Keratinocyte (primary cell): ENCODE data around the gene MAPK1. TPM values are rescaled to one million over a fixed set of nuclear protein-coding genes. Genes with fewer than 3 reads are reported as not detected.

Experiments
- DNase-seq: peaks from one replicate; pipeline ENCODE4 v3.0.0-alpha.2; 2011; ENCODE audit warnings: low read depth, missing footprints, low spot score
- FAIRE-seq: peaks from 2 replicates; lab custom pipeline; 2011; peaks lifted over from hg19 to GRCh38; lab: Jason Lieb, UNC
- H2AFZ ChIP-seq: 2 replicates; pipeline ENCODE4 v1.6.0; 2012; ENCODE audit warnings: low read length, control low read depth, inconsistent platforms; ENCODE audit not compliant: control insufficient read depth
- H3K27ac ChIP-seq: 2 replicates; pipeline ENCODE4 v1.5.1; 2011; ENCODE audit warnings: low read length; ENCODE audit not compliant: control insufficient read depth, insufficient read depth
- H3K27me3 ChIP-seq: 3 replicates; pipeline ENCODE4 v1.6.0; 2011; ENCODE audit warnings: low read length; ENCODE audit not compliant: control insufficient read depth, insufficient read depth; ENCODE audit errors: extremely low read depth
- H3K36me3 ChIP-seq, 2 experiments: 2 replicates in 1 of 2; 3 replicates in 1 of 2; pipeline ENCODE4 v1.5.1; 2011; ENCODE audit warnings: low read length in 2 of 2, mild to moderate bottlenecking in 1 of 2; ENCODE audit not compliant: control insufficient read depth in 2 of 2, insufficient read depth in 2 of 2; ENCODE audit errors: extremely low read depth in 1 of 2
- H3K4me1 ChIP-seq: 3 replicates; pipeline ENCODE4 v1.5.1; 2011; ENCODE audit warnings: low read length; ENCODE audit not compliant: control insufficient read depth, insufficient read depth; ENCODE audit errors: extremely low read depth
- H3K4me2 ChIP-seq: 3 replicates; pipeline ENCODE4 v1.6.0; 2011; ENCODE audit warnings: low read depth, low read length; ENCODE audit not compliant: control insufficient read depth, insufficient read depth; ENCODE audit errors: extremely low read depth
- H3K4me3 ChIP-seq, 3 experiments: fragments of 200-600 bp in 1 of 3; sonication (generic) in 1 of 3; 2 replicates in 2 of 3; 3 replicates in 1 of 3; pipeline ENCODE4 v1.5.1; 2011 to 2016; ENCODE audit warnings: low read length in 3 of 3, mild to moderate bottlenecking in 3 of 3, control low read depth in 2 of 3, inconsistent platforms in 1 of 3, low read depth in 1 of 3, mixed read lengths in 1 of 3, mixed run types in 1 of 3, moderate library complexity in 1 of 3; ENCODE audit not compliant: control insufficient read depth in 2 of 3, insufficient read depth in 2 of 3; ENCODE audit errors: extremely low read depth in 1 of 3
- H3K79me2 ChIP-seq: 2 replicates; pipeline ENCODE4 v1.6.0; 2012; ENCODE audit warnings: low read length; ENCODE audit not compliant: control insufficient read depth, insufficient read depth
- H3K9ac ChIP-seq: 3 replicates; pipeline ENCODE4 v1.6.0; 2011; ENCODE audit warnings: low read length; ENCODE audit not compliant: control insufficient read depth, insufficient read depth; ENCODE audit errors: extremely low read depth
- H3K9me1 ChIP-seq: 3 replicates; pipeline ENCODE4 v1.6.0; 2011; ENCODE audit warnings: low read length; ENCODE audit not compliant: control insufficient read depth, insufficient read depth; ENCODE audit errors: extremely low read depth
- H3K9me3 ChIP-seq: 2 replicates; pipeline ENCODE4 v1.5.1; 2012; ENCODE audit warnings: low read depth, low read length; ENCODE audit not compliant: control insufficient read depth
- H4K20me1 ChIP-seq: 3 replicates; pipeline ENCODE4 v1.6.0; 2011; ENCODE audit warnings: low read length; ENCODE audit not compliant: control insufficient read depth, insufficient read depth; ENCODE audit errors: extremely low read depth
- EZH2 ChIP-seq: IDR thresholded peaks from one replicate; pipeline ENCODE4 v1.6.1; 2012; ENCODE audit warnings: inconsistent platforms, mild to moderate bottlenecking, low read length, moderate library complexity
- dilution Hi-C: fragments of 300-500 bp; cut with MboI; formaldehyde crosslinking; loops from one replicate; pipeline ENCODE4 v1.7.0; 2020; ENCODE audit warnings: low sequenced_read_pairs; ENCODE audit not compliant: extremely low pct_ligation_motif_present
- polyA plus RNA-seq, 5 experiments: library from polyadenylated mRNA; depleted of rRNA in 3 of 5; stranded (reverse) in 3 of 5; stranded (forward) in 1 of 5; unstranded in 1 of 5; fragments of >200 nt; gene quantifications; 1 replicate in 1 of 5; 2 replicates in 3 of 5; 3 replicates in 1 of 5; pipeline versions ENCODE4 v1.2.1 to v1.2.3, GENCODE V29; 2011 to 2012; ENCODE audit warnings: missing spikeins in 2 of 5, low read depth in 1 of 5, low replicate concordance in 1 of 5
- TF ChIP-seq, protein P1 (sequence below), 3 experiments: IDR thresholded peaks in 1 of 3; conservative IDR thresholded peaks in 1 of 3; optimal IDR thresholded peaks in 1 of 3; 2 replicates in 2 of 3; 3 replicates in 1 of 3; pipeline versions ENCODE3 to v1.5.1; 2011; ENCODE audit warnings: low read length in 3 of 3, mild to moderate bottlenecking in 3 of 3, moderate library complexity in 2 of 3, control low read depth in 1 of 3, inconsistent platforms in 1 of 3; ENCODE audit not compliant: insufficient read depth in 2 of 3; ENCODE audit errors: extremely low read depth in 1 of 3

Gene MAPK1
- polyA plus RNA-seq, 1 donor (not counting 4 experiments of a cell fraction or from before 2014, with no cell fraction given), result 136 TPM

GRCh38 chr22:21771631-21771976 is 95.8 kb downstream of the MAPK1 start:
- Histone ChIP-seq H3K27ac (no peak overlapping the region), H4K20me1 (no peaks in the 10 kb centered on the region), H2AFZ (no peak overlapping the region), H3K36me3 (peaks cover 26 to 34% of the 10 kb centered on the region in 2 experiments), H3K9me1 (no peaks in the 10 kb centered on the region), H3K79me2 (no peaks in the 10 kb centered on the region), H3K4me2 (no peak overlapping the region), H3K4me3 (no peak overlapping the region), H3K4me1 (no peaks in the 10 kb centered on the region), H3K27me3 (no peaks in the 10 kb centered on the region), H3K9ac (no peak overlapping the region), H3K9me3 (no peaks in the 10 kb centered on the region)
- FAIRE-seq (no peak), DNase-seq (no peak)
- dilution Hi-C loops, result no loop called here
- TF ChIP-seq, protein P1, sequence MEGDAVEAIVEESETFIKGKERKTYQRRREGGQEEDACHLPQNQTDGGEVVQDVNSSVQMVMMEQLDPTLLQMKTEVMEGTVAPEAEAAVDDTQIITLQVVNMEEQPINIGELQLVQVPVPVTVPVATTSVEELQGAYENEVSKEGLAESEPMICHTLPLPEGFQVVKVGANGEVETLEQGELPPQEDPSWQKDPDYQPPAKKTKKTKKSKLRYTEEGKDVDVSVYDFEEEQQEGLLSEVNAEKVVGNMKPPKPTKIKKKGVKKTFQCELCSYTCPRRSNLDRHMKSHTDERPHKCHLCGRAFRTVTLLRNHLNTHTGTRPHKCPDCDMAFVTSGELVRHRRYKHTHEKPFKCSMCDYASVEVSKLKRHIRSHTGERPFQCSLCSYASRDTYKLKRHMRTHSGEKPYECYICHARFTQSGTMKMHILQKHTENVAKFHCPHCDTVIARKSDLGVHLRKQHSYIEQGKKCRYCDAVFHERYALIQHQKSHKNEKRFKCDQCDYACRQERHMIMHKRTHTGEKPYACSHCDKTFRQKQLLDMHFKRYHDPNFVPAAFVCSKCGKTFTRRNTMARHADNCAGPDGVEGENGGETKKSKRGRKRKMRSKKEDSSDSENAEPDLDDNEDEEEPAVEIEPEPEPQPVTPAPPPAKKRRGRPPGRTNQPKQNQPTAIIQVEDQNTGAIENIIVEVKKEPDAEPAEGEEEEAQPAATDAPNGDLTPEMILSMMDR (optimal IDR thresholded peaks at IDR 0.05 in 1 of 3, IDR thresholded peaks at IDR 0.05 in 1 of 3, conservative IDR thresholded peaks at IDR 0.05 in 1 of 3; ENCODE audit: extremely low read depth in 1 of 3, insufficient read depth in 2 of 3, low read length in 3 of 3), result no peak
- no peak for TF ChIP-seq EZH2

DNA sequence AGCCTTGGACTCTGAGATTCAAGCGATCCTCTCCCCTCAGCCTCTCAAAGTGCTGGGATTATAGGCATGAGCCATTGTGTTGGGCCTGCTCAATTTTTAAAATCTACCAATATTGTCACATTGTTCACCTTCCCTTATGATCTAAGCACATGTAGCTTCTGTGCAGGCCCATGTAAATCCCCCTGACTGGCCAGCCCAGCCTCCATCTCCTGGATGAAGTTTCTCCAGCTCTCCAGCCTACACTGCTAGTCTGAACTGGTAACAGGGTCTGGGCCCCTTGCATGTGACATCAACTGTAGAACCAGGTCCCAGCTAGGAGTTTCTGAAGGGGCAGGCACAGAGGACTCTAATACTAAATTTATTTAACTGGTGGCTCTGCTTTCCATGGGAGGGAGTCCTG is 99.0 kb downstream of the MAPK1 start:
- Histone ChIP-seq H3K4me2 (no peak overlapping the region), H3K27me3 (no peaks in the 10 kb centered on the region), H3K79me2 (no peaks in the 10 kb centered on the region), H3K9me3 (no peaks in the 10 kb centered on the region), H3K36me3 (peaks cover 38 to 41% of the 10 kb centered on the region in 2 experiments), H3K9me1 (no peaks in the 10 kb centered on the region), H3K9ac (no peak overlapping the region), H3K27ac (no peak overlapping the region), H3K4me3 (no peak overlapping the region), H3K4me1 (peaks cover 3% of the 10 kb centered on the region), H4K20me1 (no peaks in the 10 kb centered on the region), H2AFZ (no peak overlapping the region)
- no peak for TF ChIP-seq EZH2
- TF ChIP-seq, protein P1 (optimal IDR thresholded peaks at IDR 0.05 in 1 of 3, IDR thresholded peaks at IDR 0.05 in 1 of 3, conservative IDR thresholded peaks at IDR 0.05 in 1 of 3; ENCODE audit: extremely low read depth in 1 of 3, insufficient read depth in 2 of 3, low read length in 3 of 3), result no peak
- dilution Hi-C loops, result no loop called here
- no peak for DNase-seq
- no peak for FAIRE-seq
